IMR-90 (cell line): ENCODE data around the gene SETX. TPM values are rescaled to one million over a fixed set of nuclear protein-coding genes. Genes with fewer than 3 reads are reported as not detected.

Experiments used
- ATAC-seq: fragments of 200-7000 bp; cut with Tn5 transposase; 2 replicates; pipeline ENCODE4 v1.9.1; 2020; ENCODE audit warnings: low read depth, mild to moderate bottlenecking, moderate library complexity
- BruUV-seq: library from RNA; stranded (reverse); fragments of 400-500 nt; replicated peaks from 2 replicates; lab custom pipeline; 2021; lab: Mats Ljungman, UMichigan
- CTCF ChIA-PET: fragments of 300-600 bp; formaldehyde crosslinking; extraction: SDS; loops from one replicate; lab custom pipeline; 2021; ENCODE audit warnings: antibody characterized with exemption; lab: Yijun Ruan, JAX
- POLR2A ChIA-PET: fragments of 300-600 bp; sonication (Branson Sonifier 250); formaldehyde crosslinking; loops from one replicate; lab custom pipeline; 2022; ENCODE audit warnings: antibody characterized with exemption; ENCODE audit not compliant: unreplicated experiment; lab: Charles Lee
- DNase-seq: peaks from one replicate; pipeline ENCODE4 v3.0.0; 2013
- H2AFZ ChIP-seq: replicated peaks from 2 replicates; pipeline ENCODE3; 2013; ENCODE audit warnings: low read length, mild to moderate bottlenecking; ENCODE audit not compliant: poor library complexity
- H2AK5ac ChIP-seq: 2 replicates; pipeline ENCODE4 v1.6.1; 2013; ENCODE audit warnings: low read depth, low read length, inconsistent platforms
- H2AK9ac ChIP-seq: replicated peaks from 2 replicates; pipeline ENCODE3; 2013; ENCODE audit warnings: mild to moderate bottlenecking, low read depth, low read length, moderate library complexity; ENCODE audit not compliant: poor library complexity
- H2BK120ac ChIP-seq: 2 replicates; pipeline ENCODE4 v1.6.1; 2013; ENCODE audit warnings: low read depth, low read length, inconsistent platforms
- H2BK15ac ChIP-seq: 3 replicates; pipeline ENCODE4 v1.6.1; 2013; ENCODE audit warnings: low read depth, low read length, inconsistent platforms
- H2BK20ac ChIP-seq: 2 replicates; pipeline ENCODE4 v1.6.1; 2013; ENCODE audit warnings: low read depth, mild to moderate bottlenecking, inconsistent platforms, low read length, moderate library complexity
- H2BK5ac ChIP-seq: 2 replicates; pipeline ENCODE4 v1.6.1; 2013; ENCODE audit warnings: mild to moderate bottlenecking, low read depth, low read length, inconsistent platforms; ENCODE audit not compliant: poor library complexity, severe bottlenecking
- H3K14ac ChIP-seq: replicated peaks from 2 replicates; pipeline ENCODE4 v1.6.1; 2013; ENCODE audit warnings: low read depth, low read length, inconsistent platforms
- H3K18ac ChIP-seq: 2 replicates; pipeline ENCODE4 v1.6.1; 2013; ENCODE audit warnings: low read depth, low read length, control low read depth
- H3K23ac ChIP-seq: 2 replicates; pipeline ENCODE4 v1.6.1; 2013; ENCODE audit warnings: low read depth, low read length, inconsistent platforms
- H3K27ac ChIP-seq: 2 replicates; pipeline ENCODE4 v1.5.1; 2013; ENCODE audit warnings: mild to moderate bottlenecking, control low read depth, low read length; ENCODE audit not compliant: insufficient read depth
- H3K27me3 ChIP-seq: 2 replicates; pipeline ENCODE4 v1.6.1; 2013; ENCODE audit warnings: low read length; ENCODE audit not compliant: control insufficient read depth, insufficient read depth
- H3K36me3 ChIP-seq: 2 replicates; pipeline ENCODE4 v1.6.1; 2013; ENCODE audit warnings: low read length, mixed read lengths; ENCODE audit not compliant: control insufficient read depth, insufficient read depth
- H3K4ac ChIP-seq: 2 replicates; pipeline ENCODE4 v1.6.1; 2013; ENCODE audit warnings: low read depth, low read length, inconsistent platforms
- H3K4me1 ChIP-seq: 2 replicates; pipeline ENCODE4 v1.6.1; 2013; ENCODE audit warnings: low read length, mixed read lengths; ENCODE audit not compliant: control insufficient read depth, insufficient read depth
- H3K4me2 ChIP-seq: 2 replicates; pipeline ENCODE4 v1.6.1; 2013; ENCODE audit warnings: low read depth, mild to moderate bottlenecking, control low read depth, low read length, moderate library complexity
- H3K4me3 ChIP-seq: 2 replicates; pipeline ENCODE4 v1.5.1; 2013; ENCODE audit warnings: low read depth, mild to moderate bottlenecking, control low read depth, low read length, moderate library complexity; ENCODE audit not compliant: insufficient read depth
- H3K56ac ChIP-seq: 2 replicates; pipeline ENCODE4 v1.6.1; 2013; ENCODE audit warnings: low read length, inconsistent platforms; ENCODE audit not compliant: insufficient read depth; ENCODE audit errors: extremely low read depth
- H3K79me1 ChIP-seq, 2 experiments: 2 replicates each; pipeline ENCODE4 v1.6.1; 2013; ENCODE audit warnings: low read length in 2 of 2, inconsistent platforms in 1 of 2, low read depth in 1 of 2
- H3K9ac ChIP-seq: 2 replicates; pipeline ENCODE4 v1.6.1; 2013; ENCODE audit warnings: low read depth, low read length, control low read depth
- H3K9me1 ChIP-seq: 2 replicates; pipeline ENCODE4 v1.6.1; 2013; ENCODE audit warnings: low read length, inconsistent platforms; ENCODE audit not compliant: insufficient read depth
- H3K9me3 ChIP-seq: 2 replicates; pipeline ENCODE4 v1.6.1; 2013; ENCODE audit warnings: low read length; ENCODE audit not compliant: control insufficient read depth, insufficient read depth
- H4K20me1 ChIP-seq: 2 replicates; pipeline ENCODE4 v1.6.1; 2013; ENCODE audit warnings: low read length, inconsistent platforms; ENCODE audit not compliant: insufficient read depth
- H4K5ac ChIP-seq: 2 replicates; pipeline ENCODE4 v1.6.1; 2013; ENCODE audit warnings: mild to moderate bottlenecking, low read depth, low read length, control low read depth
- H4K8ac ChIP-seq, 2 experiments: 2 replicates each; pipeline ENCODE4 v1.6.1; 2013; ENCODE audit warnings: low read depth in 2 of 2, low read length in 2 of 2, control low read depth in 1 of 2, inconsistent platforms in 1 of 2
- H4K91ac ChIP-seq: 2 replicates; pipeline ENCODE4 v1.6.1; 2013; ENCODE audit warnings: low read depth, low read length, inconsistent platforms; ENCODE audit not compliant: insufficient read depth
- BHLHE40 ChIP-seq: fragments of 150-350 bp; IDR thresholded peaks from 2 replicates; pipeline ENCODE4 v1.6.1; 2016; ENCODE audit warnings: mild to moderate bottlenecking, low read depth, low read length
- CEBPB ChIP-seq: IDR thresholded peaks from 2 replicates; pipeline ENCODE4 v1.6.1; 2012; ENCODE audit warnings: low read depth, low read length, improper control_type of control experiment
- CHD1 ChIP-seq: IDR thresholded peaks from 2 replicates; pipeline ENCODE4 v1.6.1; 2012; ENCODE audit warnings: low read depth, low read length, improper control_type of control experiment
- CTCF ChIP-seq: conservative IDR thresholded peaks from 2 replicates; pipeline ENCODE4 v1.5.1; 2012; ENCODE audit warnings: mild to moderate bottlenecking, low read depth, low read length, improper control_type of control experiment
- ELK1 ChIP-seq: fragments of 150-350 bp; IDR thresholded peaks from 2 replicates; pipeline ENCODE4 v1.6.1; 2016; ENCODE audit warnings: low read depth, mild to moderate bottlenecking, low read length, moderate library complexity, borderline replicate concordance
- FOS ChIP-seq: fragments of 150-350 bp; IDR thresholded peaks from 2 replicates; pipeline ENCODE4 v1.6.1; 2016; ENCODE audit warnings: low read depth, low read length
- MAFK ChIP-seq: IDR thresholded peaks from 2 replicates; pipeline ENCODE4 v1.6.1; 2012; ENCODE audit warnings: low read depth, low read length, improper control_type of control experiment
- MAZ ChIP-seq: IDR thresholded peaks from 2 replicates; pipeline ENCODE4 v1.6.1; 2012; ENCODE audit warnings: low read depth, mild to moderate bottlenecking, low read length, improper control_type of control experiment, moderate library complexity, borderline replicate concordance
- MXI1 ChIP-seq: IDR thresholded peaks from 2 replicates; pipeline ENCODE4 v1.6.1; 2012; ENCODE audit warnings: low read depth, mild to moderate bottlenecking, low read length, moderate library complexity, borderline replicate concordance
- NFE2L2 ChIP-seq: fragments of 150-350 bp; IDR thresholded peaks from 2 replicates; pipeline ENCODE4 v1.6.1; 2016; ENCODE audit warnings: low read depth, mild to moderate bottlenecking, low read length
- POLR2A ChIP-seq: IDR thresholded peaks from 2 replicates; pipeline ENCODE4 v1.6.1; 2012; ENCODE audit warnings: mild to moderate bottlenecking, low read depth, low read length
- RAD21 ChIP-seq: IDR thresholded peaks from 2 replicates; pipeline ENCODE4 v1.6.1; 2012; ENCODE audit warnings: low read length, improper control_type of control experiment
- RCOR1 ChIP-seq: IDR thresholded peaks from 2 replicates; pipeline ENCODE4 v1.6.1; 2012; ENCODE audit warnings: mild to moderate bottlenecking, low read length, improper control_type of control experiment; ENCODE audit not compliant: insufficient replicate concordance
- RFX5 ChIP-seq: IDR thresholded peaks from 2 replicates; pipeline ENCODE4 v1.8.0; 2012; ENCODE audit warnings: low read depth, mild to moderate bottlenecking, low read length, moderate library complexity
- SMC3 ChIP-seq: fragments of 150-350 bp; IDR thresholded peaks from 2 replicates; pipeline ENCODE4 v1.6.1; 2016; ENCODE audit warnings: low read depth, mild to moderate bottlenecking, antibody characterized with exemption, low read length, moderate library complexity
- USF2 ChIP-seq: fragments of 150-350 bp; IDR thresholded peaks from 2 replicates; pipeline ENCODE4 v1.6.1; 2017; ENCODE audit warnings: mild to moderate bottlenecking, antibody characterized with exemption, low read length, low read depth
- WGBS, 2 experiments: methylation state at CpG; one replicate each; pipeline versions ENCODE4 v1.1.5 to v1.1.7; 2013; ENCODE audit warnings: missing lambda C conversion rate in 2 of 2; ENCODE audit not compliant: insufficient read length in 1 of 2; ENCODE audit errors: extremely low coverage in 2 of 2; 5-methylcytosine and 5-hydroxymethylcytosine counted together
- dilution Hi-C: fragments of 300-500 bp; cut with HindIII; formaldehyde crosslinking; loops from one replicate; pipeline ENCODE4 v1.14.3; 2018; ENCODE audit warnings: low sequenced_read_pairs; ENCODE audit not compliant: unreplicated experiment
- in situ Hi-C: fragments of 300-500 bp; cut with MboI; formaldehyde crosslinking; loops from 3 replicates; pipeline ENCODE4 v1.14.3; 2019; ENCODE audit warnings: low sequenced_read_pairs, inconsistent platforms, mixed read lengths
- intact Hi-C: fragments of 100-400 bp; cut with micrococcal nuclease; formaldehyde crosslinking; loops from 2 replicates; pipeline ENCODE4 v1.10.0; 2022
- polyA plus RNA-seq, 3 experiments: library from polyadenylated mRNA; depleted of rRNA; stranded (reverse); fragments of >200 nt; gene quantifications; 2 replicates each; pipeline ENCODE4 v1.2.3, GENCODE V29; 2012; ENCODE audit warnings: low replicate concordance in 1 of 3
- total RNA-seq: library from RNA; depleted of rRNA; stranded (reverse); fragments of >200 nt; gene quantifications from 2 replicates; pipeline ENCODE4 v1.2.3, GENCODE V29; 2012

SETX gene
- total and polyA plus RNA-seq, 2 of the 4 experiments (the other 2 are of a cell fraction) = 13.1 to 55.0 TPM

- BruUV-seq = no TSS peak
- H3K9me3 ChIP-seq = no peaks in the 10 kb centered on the region
- H2AFZ ChIP-seq = no peak overlapping the region
- H2BK5ac ChIP-seq = no peak overlapping the region
- no peak overlapping the region for H3K4me2 ChIP-seq
- H4K91ac ChIP-seq = no peak overlapping the region
- no peak overlapping the region for H4K5ac ChIP-seq
- no peak overlapping the region for H3K27ac ChIP-seq
- ATAC-seq = no peak
- 67% methylated on average over 1 of the region's 3 CpGs; no CpG with 5 or more reads in 1 of the 2 experiments for WGBS, 2 experiments
- no peaks in the 10 kb centered on the region for H3K27me3 ChIP-seq
- H2BK20ac ChIP-seq = no peak overlapping the region
- ChIA-PET CTCF (interaction anchor here (0.7 to 2.3 kb wide), 3 partner anchors 26 to 506 kb away, joined by 3 to 5 read pairs (median 3); no protein-coding TSS in a partner anchor), POLR2A (no interaction called here)
- H3K4me1 ChIP-seq = 0 out of 2 replicates have a peak, but pooled peaks cover 2% of the 10 kb centered on the region
- H3K36me3 ChIP-seq = peaks cover 30% of the 10 kb centered on the region
- no peak overlapping the region for H2AK5ac ChIP-seq
- H3K9ac ChIP-seq = no peak overlapping the region
- dilution Hi-C loops (no loop called here), in situ Hi-C loops (loop anchor here (25.0 kb wide), 1 partner anchor 674 kb away; no protein-coding TSS in a partner anchor), intact Hi-C loops (no loop called here)
- no peak overlapping the region for H3K14ac ChIP-seq
- H3K23ac ChIP-seq = no peak overlapping the region
- H3K18ac ChIP-seq = no peak overlapping the region
- H4K20me1 ChIP-seq = peaks cover 16% of the 10 kb centered on the region; the same call in 1 of the 2 replicates
- H3K4me3 ChIP-seq = no peak overlapping the region
- H3K4ac ChIP-seq = no peak overlapping the region
- H3K56ac ChIP-seq = no peak overlapping the region
- H3K9me1 ChIP-seq = no peaks in the 10 kb centered on the region; the same call in 1 of the 2 replicates
- TF ChIP-seq CHD1 (no peak), MXI1 (no peak), USF2 (no peak), SMC3 (no peak), ELK1 (no peak), MAFK (no peak), CEBPB (no peak), RAD21 (no peak), RFX5 (no peak), NFE2L2 (no peak), POLR2A (no peak), MAZ (no peak), BHLHE40 (no peak), CTCF (no peak), FOS (no peak), RCOR1 (no peak)
- H2BK120ac ChIP-seq = no peak overlapping the region
- H2BK15ac ChIP-seq = no peak overlapping the region
- H4K8ac ChIP-seq = no peak overlapping the region
- no peak overlapping the region for H2AK9ac ChIP-seq
- no peak for DNase-seq
- H3K79me1 ChIP-seq = peaks cover 9 to 14% of the 10 kb centered on the region in 2 experiments
Observed at GRCh38 chr9:132260846-132261245, 93.9 kb downstream of the SETX start.
